ENCODE data around the gene CRIP3.
"Not testable (repeated sequence)": the region's sequence is repeated elsewhere in the genome, so short reads cannot be mapped to it uniquely, and the experiment has no call there.

Gene CRIP3

GRCh38 chr6:43304882-43305281 is 3.7 kb downstream of the CRIP3 start:
- FAIRE-seq = no peak

DNA sequence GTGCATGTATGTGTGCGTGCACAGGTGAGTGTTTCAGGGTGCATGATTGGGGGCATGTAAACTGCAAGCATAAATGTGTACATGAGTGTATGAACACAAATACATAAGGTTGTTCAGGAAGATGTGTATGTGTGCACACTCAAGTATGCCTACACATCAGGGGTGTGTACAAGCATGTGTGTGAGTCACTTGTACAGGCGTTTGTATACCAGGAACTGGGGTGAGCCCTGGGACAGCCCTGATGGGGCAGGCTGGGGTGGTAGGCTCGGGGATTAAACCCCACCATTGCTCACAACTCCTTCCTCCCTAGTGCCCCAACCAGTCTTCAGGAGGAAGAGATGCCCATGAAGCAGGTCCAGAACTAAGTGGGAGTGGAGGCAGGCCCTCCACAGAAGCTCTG is 4.3 kb downstream of the CRIP3 start:
- FAIRE-seq = no peak

DNA sequence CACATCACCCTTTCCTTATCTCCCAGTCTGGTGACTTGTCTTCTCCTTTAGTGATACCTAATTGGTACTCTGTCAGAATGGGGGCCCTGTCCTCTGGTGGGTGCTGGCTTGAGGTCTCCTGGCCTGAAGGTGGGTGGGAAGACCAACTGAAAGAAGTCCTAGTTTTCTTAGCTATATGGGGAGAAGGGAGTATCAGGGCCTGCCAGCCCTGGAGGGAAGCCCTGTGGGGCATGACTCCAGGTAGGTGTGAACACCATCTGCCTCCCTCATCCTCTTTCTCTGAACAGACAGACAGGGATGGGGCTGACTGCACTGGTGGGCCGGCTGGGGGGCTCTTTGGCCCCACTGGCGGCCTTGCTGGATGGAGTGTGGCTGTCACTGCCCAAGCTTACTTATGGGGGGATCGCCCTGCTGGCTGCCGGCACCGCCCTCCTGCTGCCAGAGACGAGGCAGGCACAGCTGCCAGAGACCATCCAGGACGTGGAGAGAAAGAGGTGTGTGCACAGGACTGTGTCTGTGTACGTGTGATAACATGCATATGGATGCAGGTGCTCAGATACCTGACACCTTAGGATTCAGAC is 4.8 kb downstream of the CRIP3 start:
- FAIRE-seq = no peak

DNA sequence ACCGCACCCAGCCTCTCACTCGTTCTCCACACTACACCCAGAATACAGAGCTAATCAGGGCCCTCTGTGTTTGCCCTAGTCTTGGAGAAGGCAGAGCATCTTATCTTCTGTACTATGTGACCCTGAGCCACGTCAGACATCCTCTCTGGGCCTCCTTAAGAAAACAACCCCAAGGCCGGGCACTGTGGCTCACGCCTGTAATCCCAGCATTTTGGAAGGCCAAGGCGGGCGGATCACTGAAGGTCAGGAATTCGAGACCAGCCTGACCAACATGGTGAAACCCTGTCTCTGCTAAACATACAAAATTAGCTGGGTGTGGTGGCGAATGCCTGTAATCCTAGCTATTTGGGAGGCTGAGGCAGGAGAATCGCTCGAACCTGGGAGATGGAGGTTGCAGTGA is 5.6 kb downstream of the CRIP3 start:
- not testable (repeated sequence) for FAIRE-seq

DNA sequence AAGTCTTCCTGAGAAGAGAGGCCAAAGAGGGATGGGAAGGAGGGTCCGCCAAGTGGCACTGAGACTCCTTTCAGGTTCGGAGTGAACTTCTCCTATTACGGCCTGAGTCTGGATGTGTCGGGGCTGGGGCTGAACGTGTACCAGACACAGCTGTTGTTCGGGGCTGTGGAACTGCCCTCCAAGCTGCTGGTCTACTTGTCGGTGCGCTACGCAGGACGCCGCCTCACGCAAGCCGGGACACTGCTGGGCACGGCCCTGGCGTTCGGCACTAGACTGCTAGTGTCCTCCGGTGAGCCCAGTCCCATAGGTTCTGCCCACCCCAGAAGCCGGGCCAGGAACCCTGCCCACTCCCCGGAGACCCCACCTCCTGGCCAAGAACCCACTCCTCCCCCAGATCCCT is 6.5 kb downstream of the CRIP3 start:
- no peak for FAIRE-seq

DNA sequence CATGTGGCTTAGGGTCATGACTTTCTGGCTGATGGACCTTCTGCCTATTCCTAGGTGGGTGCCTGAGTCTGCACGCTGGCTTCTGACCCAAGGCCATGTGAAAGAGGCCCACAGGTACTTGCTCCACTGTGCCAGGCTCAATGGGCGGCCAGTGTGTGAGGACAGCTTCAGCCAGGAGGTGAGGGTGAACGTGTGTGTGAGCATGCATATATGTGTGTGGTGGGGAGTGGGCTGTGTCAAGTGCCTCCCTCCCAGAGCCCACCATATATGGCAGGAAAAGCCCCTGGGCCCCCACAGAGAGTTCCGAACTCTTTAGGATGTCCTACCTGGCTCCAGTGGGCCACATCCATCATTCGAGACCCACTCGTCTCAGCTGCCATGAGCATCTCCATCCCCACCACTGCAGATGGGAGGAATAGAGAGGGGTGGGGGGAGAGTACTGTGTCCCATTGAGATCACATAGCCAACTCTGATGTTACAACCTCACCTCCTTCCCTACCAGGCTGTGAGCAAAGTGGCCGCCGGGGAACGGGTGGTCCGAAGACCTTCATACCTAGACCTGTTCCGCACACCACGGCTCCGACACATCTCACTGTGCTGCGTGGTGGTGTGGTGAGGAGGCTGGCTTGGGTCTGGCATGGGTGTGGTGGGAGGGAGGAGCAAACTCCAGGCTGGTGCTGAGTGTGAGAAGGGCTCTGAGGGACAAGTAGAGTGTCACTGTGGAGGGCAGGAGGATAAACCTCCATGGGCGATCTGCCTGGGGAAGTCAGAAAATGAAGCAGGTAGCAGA is 7.3 kb downstream of the CRIP3 start:
- no peak for FAIRE-seq

DNA sequence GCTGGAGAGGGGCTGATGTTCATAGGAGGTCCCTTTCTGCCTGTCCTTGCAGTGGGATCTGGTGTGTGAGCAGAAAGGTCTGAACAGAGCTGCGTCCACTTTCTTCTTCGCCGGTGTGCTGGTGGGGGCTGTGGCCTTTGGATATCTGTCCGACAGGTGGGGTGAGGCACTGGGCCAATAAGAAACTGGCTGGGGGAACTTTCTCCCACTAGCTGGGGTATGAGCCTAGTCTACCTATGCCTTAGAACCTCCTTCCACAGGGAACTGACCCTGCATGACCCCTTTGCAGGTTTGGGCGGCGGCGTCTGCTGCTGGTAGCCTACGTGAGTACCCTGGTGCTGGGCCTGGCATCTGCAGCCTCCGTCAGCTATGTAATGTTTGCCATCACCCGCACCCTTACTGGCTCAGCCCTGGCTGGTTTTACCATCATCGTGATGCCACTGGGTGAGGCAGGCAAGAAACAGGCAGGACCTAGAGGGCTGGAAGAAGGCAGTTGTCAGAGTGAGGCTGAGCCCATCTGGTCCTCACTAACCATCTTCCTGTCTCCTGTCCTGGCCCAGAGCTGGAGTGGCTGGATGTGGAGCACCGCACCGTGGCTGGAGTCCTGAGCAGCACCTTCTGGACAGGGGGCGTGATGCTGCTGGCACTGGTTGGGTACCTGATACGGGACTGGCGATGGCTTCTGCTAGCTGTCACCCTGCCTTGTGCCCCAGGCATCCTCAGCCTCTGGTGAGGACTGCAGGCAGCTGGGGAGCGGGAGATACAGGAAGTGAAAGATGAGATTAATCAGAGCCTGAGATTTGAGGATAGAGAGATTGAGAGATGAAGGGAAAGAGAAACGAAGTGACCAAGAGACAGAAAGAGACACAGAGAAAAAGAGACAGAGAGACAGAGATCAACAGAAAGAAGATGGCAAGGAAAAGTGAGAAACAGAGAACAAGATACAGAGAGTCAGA is 9.0 kb downstream of the CRIP3 start:
- FAIRE-seq = no peak

DNA sequence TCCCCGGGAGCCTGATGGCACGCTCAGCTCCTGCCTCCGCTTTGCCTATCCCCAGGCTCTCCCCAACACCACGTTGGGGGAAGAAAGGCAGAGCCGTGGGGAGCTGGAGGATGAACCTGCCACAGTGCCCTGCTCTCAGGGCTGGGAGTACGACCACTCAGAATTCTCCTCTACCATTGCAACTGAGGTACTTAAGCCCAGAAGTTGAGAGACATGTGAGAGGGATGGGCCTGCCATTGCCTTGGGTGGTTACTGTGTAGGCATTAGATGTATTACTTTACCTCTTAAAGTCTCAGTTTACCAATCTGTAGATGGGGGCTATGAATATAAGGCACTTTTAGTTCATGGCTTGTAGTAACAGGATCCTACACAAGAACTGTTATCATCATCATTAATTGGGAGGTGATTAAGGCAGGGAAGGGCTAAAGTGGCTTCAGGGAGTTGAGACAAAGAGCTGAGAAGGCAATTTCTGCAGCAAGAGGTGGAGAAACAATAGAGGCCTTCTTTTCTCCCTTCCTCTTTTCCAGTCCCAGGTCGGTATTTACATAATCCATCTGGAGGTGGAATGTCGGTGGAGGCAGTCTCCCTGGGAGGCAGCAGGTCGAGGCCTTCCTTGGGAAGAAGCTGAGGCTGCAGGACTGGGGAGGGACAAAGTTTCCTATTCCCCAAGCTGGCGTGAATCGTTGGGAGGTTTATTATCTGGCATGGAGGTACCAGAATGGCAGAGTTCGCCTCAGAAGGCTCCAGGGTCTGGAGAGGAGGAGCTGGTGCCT is 9.9 kb downstream of the CRIP3 start:
- no peak for FAIRE-seq

GRCh38 chr6:43297644-43298564 is 10.7 kb downstream of the CRIP3 start, which contains the start of gene SLC22A7:
Gene SLC22A7, plus strand, starts transcription at chr6:43298260. Its CDS starts 99 bp downstream, at chr6:43298359.
- no peak for FAIRE-seq

- FAIRE-seq = no peak
Observed at GRCh38 chr6:43296780-43297497, 11.7 kb downstream of the CRIP3 start.

- no peak for FAIRE-seq
Observed at GRCh38 chr6:43295456-43295855, 13.2 kb downstream of the CRIP3 start.

DNA sequence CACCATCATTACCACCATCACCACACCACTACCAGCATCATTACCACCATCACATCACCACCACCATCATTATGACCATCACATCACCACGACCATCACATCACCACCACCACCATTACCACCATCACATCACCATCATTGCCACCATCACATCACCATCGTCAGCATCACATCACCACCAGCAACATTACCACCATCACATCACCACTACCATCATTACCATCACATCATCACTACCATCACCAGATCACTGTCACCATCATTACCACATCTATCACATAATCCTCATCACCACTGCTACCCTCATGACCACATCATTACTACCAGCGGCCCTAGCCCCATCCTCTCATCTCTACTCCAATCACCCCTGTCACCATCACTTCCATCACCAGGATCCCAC is 14.1 kb downstream of the CRIP3 start:
- FAIRE-seq = no peak

- no peak for FAIRE-seq
Observed at GRCh38 chr6:43293698-43294097, 14.9 kb downstream of the CRIP3 start.

GRCh38 chr6:43292763-43293318 is 15.8 kb downstream of the CRIP3 start:
- FAIRE-seq = no peak

DNA sequence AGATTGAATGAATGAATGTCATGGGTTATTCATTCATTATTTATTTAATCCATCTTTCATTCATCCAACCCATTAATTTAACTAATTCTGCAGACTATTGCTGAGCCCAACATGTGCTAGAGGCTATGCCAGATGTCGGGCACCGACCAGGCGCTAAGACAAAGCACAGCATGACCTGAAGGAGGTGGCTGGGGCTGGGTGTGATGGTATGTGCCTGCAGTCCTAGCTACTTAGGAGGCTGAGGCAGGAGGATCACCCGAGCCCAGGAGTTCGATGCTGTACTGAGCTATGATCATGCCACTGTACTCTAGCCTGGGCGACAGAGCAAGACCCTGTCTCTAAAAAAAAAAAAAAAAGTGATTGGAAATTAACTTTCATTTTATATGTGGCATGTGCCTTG is 16.3 kb downstream of the CRIP3 start:
- FAIRE-seq = no peak

GRCh38 chr6:43291708-43292107 is 16.9 kb downstream of the CRIP3 start:
- no peak for FAIRE-seq

DNA sequence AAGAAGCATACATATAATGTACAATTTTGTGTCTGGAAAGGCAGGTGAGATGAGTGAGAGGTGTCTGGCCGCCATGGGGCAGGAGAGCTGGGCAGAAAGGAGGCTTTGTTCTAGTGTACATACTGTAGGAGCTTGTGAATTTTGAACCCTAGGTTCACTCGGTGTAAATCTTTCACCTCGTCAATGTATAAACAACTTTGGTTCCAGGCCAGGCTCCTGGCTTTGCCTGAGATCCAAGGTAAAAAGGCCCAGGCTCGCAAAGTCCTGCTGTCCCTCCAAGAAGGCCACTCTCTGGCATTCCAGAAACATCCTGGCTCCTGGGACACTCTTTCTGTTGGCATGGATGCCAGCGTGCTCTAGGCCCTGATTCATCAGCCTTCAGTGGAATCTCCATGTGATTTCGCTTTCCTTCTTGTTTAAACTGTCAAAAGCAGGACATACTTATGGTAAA is 17.7 kb downstream of the CRIP3 start:
- no peak for FAIRE-seq

- no peak for FAIRE-seq
Observed at GRCh38 chr6:43290339-43290904, 18.2 kb downstream of the CRIP3 start.

DNA sequence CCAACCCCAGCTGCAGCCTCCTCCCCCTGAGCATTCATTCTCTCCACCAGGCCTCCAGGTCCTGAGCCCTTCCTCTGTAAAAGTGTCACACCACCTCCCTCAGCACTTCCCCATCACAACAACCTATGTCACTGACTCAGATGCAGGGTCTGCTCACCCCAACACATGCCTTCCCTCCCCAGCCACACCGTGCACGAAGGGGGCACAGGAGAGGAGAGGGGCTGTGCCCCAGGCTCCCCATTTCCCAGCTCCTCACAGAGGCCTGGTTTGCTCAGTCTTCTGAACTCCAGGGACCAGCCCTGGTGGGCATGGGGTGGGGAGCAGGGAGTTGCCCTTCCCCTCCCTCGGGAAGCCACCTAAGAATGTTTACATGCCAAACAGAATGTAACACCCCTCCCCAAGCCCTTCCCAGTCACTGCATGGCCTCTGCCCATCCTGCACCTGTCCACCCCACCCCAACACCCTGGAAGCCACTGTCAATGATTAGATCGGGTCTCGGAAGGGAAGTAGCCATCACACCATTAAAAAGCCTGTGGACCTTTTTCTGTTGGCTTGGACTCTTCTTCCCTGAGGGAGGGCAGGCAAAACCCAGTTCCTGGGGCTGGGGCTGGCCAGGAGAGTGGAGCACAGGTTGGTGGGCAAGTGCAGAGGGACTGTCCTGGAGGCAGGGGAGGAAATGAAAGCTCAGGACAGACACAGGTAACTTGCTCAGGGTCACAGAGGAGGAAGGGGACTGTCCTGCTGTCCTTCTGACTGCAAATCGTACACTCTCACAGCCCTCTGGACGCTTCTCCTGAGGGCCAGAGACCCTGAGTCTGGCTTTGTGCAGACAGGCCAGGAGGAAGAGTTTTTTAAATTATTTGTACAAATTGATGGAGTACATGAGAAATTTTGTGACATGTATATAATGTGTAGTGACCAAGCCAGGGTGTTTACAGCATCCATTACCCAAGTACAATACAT is 20.6 kb downstream of the CRIP3 start:
- FAIRE-seq = no peak

Data from G401.6 (cell line).